ENCODE measurements around the gene CLTCL1.

Gene CLTCL1

DNA sequence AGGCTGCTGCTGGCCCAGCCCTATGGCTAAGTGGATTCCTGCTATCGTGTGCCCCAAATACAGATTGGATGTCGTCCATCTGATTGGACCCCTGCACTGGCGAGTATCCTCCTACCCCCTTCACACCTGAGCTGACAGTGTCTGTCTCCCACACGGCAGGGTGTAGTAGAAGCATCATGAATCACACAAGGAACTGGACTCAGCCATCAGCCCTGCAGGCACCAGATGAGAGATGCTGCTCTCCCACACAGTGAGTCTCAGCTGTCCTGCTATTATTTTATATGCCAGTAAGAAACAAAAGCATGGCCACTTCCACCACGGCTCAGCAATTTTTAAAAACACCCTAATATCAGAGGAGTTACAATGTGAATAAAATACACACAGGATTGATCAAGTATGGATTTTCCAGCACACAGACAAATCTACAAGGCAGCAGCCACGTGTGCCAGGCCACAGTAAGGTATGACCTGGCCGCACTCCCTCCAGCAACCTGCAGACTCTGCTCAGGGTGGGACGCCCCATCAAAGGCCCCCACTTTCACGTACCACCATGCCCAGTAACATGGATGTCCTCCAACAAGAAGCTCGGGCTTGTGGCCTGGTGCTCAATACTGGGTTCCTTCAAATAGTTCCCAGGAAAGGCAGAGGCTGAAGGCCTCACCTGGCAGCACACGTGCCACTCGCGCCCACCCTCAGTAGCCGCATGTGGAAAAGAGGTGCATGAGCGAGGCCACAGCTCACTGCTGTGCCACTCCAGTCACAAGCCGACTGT lies 96.6 kb downstream of the CLTCL1 start:
- DNase-seq: no peak

DNA sequence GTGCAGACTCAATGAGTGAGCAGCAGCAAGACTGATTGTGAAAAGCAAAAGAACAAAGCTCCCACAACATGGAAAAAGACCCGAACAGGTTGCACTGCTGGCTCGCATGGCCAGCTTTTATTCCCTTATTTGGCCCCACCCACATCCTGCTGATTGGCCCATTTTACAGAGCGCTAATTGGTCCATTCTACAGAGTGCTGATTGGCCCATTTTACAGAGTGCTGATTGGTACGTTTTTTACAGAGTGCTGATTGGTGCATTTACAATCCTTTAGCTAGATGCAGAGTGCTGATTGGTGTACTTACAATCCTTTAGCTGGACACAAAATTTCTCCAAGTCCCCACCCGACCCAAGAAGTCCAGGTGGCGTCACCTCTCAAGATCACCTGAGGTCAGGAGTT lies 97.6 kb downstream of the CLTCL1 start:
- DNase-seq: no peak

DNA sequence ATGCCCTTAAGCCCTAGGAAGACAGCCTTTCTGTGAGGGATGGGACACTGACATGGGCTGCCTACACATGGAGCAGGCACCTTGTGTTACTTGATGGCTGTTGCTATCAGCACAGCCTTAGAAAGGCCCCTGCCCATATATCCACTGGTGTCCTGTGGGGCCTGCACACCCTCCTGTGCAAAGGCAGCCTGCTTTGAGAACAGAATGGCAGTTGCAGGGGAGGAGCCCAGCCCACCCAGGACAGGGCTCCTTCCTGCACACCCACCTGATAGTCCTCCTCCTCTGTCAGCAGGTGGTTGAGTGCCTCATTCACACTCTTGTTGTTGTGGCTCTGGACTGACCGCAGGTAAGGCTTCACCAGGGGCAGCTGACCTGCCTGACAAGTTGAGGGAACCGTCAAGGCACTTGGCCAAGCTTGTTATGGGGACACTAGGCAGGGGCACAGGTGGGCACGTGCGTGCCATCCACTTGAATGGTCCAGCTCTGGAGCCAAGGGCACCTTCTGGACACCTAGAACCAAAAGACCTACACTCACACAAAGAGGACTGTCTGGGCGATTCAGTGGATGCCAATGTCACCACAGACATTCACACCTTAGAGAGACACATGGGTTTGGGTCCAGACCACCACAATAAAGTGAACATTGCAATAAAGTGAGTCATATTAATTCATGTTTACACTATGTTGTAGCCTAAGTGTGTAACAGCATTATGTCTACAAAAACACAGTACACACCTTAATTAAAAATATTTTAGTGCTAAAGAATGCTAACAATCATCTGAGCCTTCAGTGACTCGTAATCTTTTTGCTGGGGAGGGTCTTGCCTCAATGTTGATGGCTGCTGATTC lies 103.6 kb downstream of the CLTCL1 start:
- DNase-seq: no peak

DNA sequence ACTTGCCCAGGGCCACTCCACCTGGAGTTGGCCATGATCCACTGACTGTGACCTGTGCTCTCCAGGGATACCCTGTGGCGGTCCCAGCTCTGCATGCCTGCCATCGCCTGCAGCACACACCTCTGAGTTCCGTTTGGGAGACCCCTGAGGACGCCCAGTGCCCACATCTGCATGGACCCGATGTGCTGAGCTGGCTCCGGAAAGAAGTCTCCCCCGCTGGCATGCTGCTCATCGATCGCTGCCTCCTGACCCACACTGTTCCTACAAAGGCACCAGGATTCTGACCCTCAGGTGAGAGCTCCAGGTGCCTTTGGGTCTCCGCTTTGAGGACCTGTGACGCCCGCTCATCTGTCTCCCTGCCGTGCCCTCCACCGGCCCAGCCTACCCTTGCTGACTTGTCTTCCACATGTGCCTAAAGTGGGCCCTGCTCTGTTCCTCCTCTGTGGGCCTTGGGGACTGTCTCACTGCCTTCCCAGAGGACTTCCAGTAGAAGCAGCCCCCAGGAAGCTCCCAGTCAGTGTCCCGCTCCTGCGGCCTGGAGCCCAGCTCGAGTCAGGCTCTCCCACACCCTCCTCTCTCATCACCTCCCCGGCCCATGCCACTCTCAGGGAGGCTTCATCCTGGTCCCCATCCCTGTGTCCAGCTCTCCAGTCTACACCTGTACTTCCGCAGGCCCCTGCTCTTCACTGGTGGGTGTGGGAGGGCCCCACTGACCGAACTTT lies 107.1 kb downstream of the CLTCL1 start:
- no peak for DNase-seq

DNA sequence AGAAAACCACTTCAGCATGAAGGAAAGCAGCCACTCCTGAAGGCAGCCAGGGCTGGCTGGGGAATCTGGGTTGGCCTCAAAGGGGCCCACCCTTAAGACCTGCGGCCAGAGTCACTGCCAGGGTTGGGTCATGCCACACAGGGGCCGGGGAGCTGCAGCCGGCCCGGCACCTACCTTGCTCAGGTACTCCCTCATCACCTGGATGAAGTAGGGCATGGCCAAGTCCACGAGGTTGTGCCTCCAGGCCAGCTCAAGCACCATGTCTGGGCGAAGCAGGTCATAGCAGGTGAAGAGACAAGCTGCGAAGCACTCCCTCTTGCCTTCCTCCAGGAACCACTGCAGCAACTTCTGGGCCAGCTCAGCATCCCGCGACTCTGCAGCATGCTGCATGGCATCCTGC lies 108.3 kb downstream of the CLTCL1 start:
- no peak for DNase-seq

DNA sequence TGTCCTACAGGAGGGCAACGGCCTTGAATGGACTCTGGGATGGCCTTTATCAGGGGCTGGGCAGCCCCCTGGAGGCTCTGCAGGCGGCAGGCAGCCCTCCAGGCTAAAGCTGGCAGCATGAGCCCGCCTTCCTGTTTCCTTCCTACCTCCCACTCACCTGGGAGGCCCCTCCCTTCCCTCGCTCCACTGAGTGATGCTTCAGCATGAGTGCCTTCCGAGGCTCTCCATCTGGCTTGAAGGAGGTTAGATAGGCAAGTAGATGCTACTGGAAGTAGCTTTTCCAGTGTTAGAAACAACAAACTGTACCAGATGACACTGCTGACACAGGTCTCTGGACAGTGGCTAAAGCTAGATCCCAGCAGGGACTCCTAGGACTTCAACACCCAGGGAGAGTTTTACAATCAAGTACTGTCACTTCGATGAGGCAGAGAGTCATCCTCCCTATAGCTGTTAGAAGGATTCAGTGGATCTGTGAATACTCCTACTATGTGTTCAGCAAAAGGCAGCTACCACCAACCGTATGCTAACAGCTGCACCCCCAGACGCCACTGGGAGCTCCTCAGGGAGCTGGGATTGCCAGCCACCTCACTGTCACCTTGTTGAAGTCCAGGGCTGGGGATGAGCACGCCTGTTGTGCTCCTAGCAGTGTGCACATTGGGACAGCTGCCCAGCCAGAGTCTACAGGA lies 108.9 kb downstream of the CLTCL1 start:
- DNase-seq: no peak

DNA sequence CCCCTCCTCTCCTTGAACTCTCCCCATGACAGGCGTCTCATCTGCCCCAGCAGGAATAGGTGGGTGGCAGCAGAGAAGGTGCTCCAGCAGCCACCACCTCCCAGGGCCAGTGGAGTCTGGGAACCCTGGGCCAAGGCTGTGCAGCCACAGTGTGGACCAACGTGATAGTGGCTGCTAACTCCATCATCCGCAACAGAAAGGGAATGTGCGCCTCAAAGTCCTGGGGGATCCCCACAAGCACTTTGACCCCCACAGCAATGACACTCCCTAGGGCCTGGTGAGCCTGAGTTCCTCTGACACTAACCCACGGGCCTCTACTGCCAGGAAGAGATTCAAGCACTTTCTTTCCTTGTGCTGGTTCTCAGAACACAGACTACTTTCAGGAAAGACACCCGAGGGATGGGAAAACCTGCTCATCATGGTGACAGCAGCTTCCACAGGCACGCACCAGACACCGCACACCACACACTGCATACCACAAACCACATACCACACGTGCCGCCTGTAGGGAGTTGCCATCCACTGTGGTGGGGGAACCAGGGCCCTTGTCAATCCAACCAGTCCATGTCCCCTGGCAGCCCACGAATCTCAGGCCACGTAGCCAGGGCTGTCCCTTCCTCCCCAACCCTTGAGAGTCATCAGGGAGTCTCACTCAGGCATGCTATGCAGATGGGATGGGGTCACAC lies 109.6 kb downstream of the CLTCL1 start:
- DNase-seq: no peak

DNA sequence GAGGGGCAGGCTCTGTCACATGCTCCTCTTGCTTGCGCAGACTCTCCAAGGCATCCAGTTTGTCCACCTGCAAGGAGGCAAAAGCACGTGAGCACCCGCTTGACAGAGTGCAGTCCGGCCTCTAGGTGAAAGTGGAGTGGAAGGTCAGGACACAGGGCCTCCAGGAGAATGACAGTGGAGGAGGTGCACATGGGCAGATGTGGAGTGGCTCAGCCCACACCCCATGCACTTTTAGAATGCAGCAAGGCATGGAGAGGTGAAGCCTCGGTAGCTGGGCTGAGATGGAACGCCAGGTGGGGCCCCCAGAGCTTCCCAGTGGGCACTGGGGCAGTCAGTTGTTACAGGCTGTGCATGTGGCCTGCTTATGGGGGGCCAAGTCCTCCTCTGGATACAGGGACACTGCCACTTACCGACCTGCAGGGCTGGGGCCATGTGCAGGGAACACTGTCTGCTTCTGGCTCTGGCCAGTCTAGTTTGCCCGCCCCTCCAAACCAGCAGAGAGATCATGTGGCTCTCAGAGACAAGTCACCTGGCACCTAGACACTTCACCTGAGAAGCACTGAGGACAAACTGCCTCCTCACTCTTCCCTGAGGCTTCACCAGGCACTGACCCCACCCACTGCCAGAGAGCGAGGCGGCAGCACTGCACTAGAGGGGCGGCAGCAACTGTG lies 110.6 kb downstream of the CLTCL1 start:
- DNase-seq: no peak

DNA sequence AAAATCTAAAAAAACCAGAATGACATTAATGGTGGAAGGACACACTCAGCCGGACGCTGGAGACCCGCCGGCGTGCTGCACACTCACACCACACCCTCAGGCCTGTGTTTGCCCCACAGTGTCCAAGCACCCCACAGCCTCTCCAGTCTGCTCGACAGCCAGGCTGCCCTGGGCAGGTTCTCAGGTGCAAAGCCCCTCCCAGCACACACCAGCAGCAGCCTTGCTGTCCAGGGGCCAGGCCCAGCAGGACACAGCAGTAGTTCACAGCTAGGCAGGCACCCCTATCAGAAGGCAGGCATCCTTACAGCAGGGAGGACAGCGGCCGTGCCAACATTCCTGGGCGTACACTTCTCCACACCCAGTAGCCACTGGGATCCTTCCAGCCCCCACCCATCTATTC lies 111.3 kb downstream of the CLTCL1 start:
- no peak for DNase-seq

DNA sequence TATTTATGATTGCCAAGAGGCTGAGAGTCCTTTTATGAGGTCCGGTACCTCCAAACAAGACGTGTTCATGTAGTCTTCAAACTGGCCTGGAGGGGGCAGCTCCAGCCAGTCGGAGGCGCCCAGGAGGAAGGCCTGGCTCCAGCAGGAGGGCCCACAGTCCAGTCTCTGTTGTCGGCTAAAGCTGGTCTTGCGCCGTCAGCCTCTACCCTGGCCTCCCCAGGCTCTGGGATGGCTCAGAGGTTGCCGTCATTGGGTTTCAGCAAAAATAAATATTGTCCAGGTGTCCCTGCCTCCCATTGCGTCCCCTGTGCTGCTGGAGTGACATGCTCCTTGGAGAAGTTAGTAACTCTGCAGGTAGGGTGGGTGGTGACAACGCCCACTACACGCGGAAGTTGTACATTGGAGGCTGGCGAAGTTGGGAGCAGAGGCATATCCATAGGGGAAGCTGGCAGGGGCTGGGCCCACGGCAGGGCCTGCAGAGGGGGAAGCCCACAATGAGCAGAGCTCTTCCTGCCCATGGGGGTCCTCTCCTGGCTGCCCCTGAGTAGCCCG lies 111.9 kb downstream of the CLTCL1 start:
- no peak for DNase-seq

DNA sequence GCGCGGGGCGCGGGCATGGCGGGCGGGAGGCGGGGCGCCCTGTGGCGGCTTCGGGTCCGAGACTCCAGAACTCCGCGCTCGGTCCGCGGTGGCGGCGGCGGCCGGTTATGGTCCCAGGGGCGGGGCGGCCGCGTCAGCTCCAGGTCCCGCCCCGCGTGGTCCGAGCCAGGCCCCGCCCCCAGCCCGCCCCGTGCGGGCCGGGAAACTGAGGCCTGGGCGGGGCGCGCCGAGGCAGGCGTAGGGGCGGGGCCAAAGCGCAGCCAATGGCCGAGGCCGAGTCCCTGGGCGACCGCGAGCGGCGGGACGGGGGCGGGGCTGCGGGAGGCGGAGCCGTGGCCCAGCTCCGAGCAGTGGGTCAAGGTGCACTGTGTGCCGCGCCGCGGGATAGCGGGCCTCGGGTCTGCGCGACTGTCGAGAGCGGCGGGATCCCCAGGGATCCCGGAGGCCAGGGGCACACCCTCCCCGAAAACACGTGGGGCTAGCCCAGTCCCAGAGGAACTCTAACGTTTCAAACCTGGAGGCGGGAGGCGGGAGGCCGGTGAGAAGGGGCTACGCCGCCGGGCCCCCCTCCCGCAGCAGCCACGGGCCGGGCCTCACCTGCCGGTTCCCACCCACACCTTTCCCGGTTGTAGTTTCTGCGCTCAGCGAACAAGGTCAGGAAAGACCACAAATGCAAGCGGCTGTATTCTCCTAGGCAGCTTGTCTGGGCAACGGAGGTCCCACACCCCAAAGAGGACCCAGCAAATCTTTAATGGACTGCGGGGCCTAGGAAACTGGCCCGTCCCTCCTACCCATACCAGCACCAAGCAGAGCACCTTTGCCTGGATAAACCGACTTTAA lies 112.6 kb downstream of the CLTCL1 start, which contains the start of gene SLC25A1:
SLC25A1 (minus strand) TSS at position 80 of the 840 bp plus-strand sequence; CDS start at position 17, 63 bp downstream.
- no peak for DNase-seq

DNA sequence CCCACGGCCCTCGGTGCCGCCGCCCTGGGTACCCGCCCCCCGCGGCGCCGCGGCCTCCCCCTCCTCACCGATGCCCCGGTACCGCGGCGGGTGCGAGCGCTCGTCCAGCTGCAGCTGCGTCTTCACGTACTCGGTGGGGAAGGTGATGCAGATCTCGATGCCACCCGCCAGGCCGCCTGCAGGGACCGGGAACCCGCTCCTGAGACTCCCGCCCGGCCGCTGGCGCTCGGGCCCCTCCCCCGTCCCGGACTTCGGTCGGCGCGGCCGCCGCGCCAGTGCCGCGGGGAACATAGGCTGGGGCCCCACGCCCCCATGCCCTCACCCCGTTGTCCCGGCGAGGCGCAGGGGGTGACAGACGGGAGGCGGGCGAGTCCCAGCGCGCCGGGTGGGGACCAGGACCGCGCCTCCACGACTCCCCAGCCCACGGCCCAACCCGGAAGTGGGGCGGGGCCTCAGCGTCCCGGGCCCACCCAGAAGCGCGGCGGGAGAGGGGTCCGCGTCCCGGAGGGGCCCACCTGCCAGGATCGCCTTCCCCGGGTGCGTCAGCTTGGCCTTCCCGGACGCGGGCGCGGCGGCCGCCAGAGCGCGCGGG lies 113.4 kb downstream of the CLTCL1 start:
- DNase-seq: no peak

DNA sequence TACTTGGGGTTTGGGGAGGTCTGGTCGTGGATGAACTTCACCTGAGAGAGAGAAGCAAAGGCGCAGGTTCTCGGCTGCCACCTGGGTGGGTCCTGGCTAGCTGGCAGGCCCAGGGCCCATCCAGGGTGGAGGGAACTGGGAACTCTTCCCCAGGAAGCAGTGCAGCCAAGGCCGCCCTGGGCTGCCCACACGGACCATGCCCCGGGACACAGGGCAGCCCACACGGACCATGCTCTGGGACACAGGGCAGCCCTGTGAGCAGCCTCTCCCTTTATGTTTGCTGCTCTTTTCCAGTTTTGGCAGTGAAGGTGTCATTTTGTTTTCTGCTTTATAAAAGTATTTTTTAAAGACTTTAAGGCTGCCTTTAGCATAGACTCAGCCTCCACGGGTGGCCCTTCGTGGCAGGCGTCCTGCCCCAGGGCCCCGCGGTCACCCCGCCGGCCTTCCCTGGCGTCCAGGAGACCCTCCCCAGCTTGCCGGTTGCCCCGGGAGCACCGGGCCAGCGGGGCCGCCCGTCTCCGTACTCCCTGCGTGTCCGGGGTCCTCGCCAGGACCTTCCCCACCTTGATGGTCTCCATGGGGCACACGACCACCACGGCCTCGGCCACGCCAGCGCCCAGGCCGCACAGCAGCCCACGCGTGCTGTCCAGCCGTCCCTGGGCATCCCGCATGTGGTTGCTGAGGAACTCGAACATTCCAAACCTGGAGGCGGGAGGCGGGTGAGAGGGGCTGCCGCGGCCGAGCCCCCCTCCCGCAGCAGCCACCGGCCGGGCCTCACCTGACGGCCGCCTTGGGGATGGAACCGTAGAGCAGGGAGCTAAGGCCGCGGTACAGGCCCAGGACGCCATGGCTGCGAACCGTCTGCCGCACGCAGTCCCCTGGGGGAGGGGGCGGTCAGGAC lies 114.1 kb downstream of the CLTCL1 start:
- DNase-seq: no peak

DNA sequence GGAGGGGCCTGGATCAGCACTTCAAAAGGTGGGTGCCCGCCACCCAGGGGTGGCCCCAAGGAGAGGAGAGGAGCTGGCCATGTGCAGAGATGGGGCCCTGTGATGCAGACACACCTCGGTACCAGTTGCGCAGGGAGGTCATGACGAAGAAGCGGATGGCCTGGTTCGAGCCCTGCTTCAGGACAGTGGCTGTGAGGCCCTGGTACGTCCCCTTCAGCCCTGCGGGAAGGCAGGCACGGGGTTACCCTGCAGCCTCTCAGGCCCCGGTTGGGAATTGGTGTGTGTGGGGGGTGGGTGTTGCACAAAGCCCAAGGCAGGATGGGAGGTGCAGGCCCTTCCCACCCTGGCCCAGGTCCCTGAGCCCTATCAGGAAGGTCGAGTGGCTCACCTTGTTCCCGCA lies 114.8 kb downstream of the CLTCL1 start:
- DNase-seq: no peak

DNA sequence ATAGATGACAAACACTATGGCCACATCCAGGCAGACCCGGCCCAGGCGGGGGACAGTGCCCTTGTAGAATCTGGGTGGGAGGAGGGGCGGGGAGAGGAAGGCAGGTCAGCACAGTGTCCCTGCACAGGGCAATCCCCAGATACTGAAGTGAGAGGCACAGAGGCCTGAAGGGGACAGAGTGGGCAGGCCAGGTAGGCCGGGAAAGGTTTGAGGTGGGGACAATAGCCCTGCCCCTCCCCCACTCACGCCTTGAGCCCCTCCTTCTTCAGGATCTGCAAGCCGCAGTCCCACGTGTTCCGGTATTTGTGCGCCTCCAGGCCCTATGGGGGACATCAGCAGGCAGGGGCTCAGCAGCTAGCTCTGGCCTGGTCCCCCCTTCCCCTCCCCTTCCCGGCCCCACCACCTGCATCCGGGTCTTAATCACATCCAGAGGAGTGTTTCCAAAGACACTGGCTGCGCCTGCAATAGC lies 115.3 kb downstream of the CLTCL1 start:
- no peak for DNase-seq

DNA sequence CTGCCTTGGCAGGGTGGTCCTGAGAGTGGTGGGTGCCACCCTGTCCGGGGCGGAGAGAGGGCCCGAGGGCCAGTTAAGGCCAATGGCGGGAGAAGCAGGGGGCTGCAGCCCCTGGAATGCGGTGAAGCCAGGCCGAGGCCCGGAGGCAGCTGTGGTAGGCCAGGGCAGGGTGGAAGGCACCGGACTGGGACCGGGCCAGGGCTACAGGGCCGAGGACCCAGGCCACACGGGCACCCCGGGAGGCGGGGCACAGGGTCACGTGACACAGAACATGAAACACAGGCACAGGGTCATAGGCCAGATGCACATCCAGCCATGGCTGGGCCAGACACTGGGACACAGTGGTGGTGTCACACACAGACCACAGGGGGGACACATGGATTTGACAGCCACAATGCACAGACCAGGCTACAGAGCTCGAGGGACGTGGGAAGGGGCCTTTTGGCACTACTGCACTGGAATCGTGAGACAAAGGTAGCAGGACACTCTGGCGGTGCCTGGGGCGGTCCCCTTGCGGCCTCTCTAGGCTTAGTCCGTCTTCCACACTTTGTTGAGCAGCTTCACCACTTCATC lies 115.8 kb downstream of the CLTCL1 start:
- no peak for DNase-seq

DNA sequence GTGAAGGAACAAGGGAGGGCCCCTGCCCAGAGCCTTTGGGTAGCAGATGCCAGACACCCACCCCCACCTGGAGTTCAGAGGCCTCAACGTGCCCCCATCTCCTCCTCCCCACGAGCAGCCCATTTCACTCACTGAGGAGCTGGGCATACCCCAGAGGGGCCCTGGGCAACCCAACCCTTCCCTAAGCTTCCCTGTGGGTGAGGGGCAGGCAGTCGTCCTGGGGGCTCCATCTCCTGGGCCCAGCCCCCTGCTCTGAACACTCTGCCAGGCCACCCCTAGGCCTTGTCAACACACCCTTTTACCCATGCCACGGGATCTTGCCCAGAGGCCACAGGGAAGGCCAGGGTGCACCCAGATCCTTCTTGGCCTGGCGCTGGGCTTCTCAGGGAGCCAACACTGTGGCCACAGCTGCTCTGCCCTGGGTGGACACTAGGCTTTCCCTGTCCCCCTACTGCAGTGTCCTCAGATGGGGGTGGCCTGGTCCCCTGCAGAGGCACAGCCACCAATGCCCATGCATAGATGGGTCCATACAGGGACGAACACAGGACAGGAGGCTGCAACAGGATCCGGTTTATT lies 116.4 kb downstream of the CLTCL1 start:
- no peak for DNase-seq
